GM13977 (cell line): ENCODE data around the gene DGKG.

Experiments
- DNase-seq: peaks from one replicate; pipeline ENCODE4 v3.0.0; 2012; ENCODE audit warnings: low spot score
- CTCF ChIP-seq: IDR thresholded peaks from 2 replicates; pipeline ENCODE4 v1.5.1; 2012; ENCODE audit warnings: mild to moderate bottlenecking, control low read depth; ENCODE audit not compliant: insufficient read depth; ENCODE audit errors: extremely low read depth, missing control alignments
- in situ Hi-C: fragments of 300-500 bp; cut with MboI; formaldehyde crosslinking; loops from one replicate; pipeline ENCODE4 v1.12.0; 2022; ENCODE audit warnings: low sequenced_read_pairs, low pct_unique_long_range_greater_than_20kb, mixed read lengths, inconsistent platforms; ENCODE audit not compliant: unreplicated experiment

The DGKG gene

GRCh38 chr3:186128158-186128557 lies 233.9 kb downstream of the DGKG start:
- DNase-seq = no peak
- in situ Hi-C loops = no loop called here
- no peak for TF ChIP-seq CTCF

- in situ Hi-C loops = no loop called here
- TF ChIP-seq CTCF = no peak
These were observed 234.6 kb downstream of the DGKG start for GRCh38 chr3:186127463-186127862.

GRCh38 chr3:186125118-186125517 lies 236.9 kb downstream of the DGKG start:
- in situ Hi-C loops = no loop called here
- TF ChIP-seq CTCF = no peak
- no peak for DNase-seq

More at GRCh38 chr3:186127463-186127862, 234.6 kb downstream of the DGKG start:
- no peak for DNase-seq

- TF ChIP-seq CTCF = no peak
- in situ Hi-C loops = no loop called here
- DNase-seq = no peak
These were observed 237.4 kb downstream of the DGKG start for GRCh38 chr3:186124592-186124991.

- TF ChIP-seq CTCF = no peak
- in situ Hi-C loops = no loop called here
- DNase-seq = no peak
These were observed 239.0 kb downstream of the DGKG start for GRCh38 chr3:186123012-186123411.

- in situ Hi-C loops = no loop called here
- TF ChIP-seq CTCF = no peak
- DNase-seq = no peak
These were observed 240.1 kb downstream of the DGKG start for GRCh38 chr3:186121968-186122367.

- TF ChIP-seq CTCF = no peak
- in situ Hi-C loops = no loop called here
- no peak for DNase-seq
These were observed 240.8 kb downstream of the DGKG start for GRCh38 chr3:186121278-186121677.
